Activated CD4-positive, alpha-beta T cell treated with anti-CD3 and anti-CD28 coated beads, Interleukin-2, amount 50 U/mL, for 16 hours (primary cell): ENCODE results near the gene VPS35L.

Source experiments
- DNase-seq: peaks from one replicate; pipeline ENCODE4 v3.0.0-alpha.2; 2020

Gene VPS35L

GRCh38 chr16:19555186-19555937 lies at the start of gene VPS35L:
Gene VPS35L, plus strand, starts transcription at chr16:19555703. Its CDS starts 27 bp downstream, at chr16:19555730.
- DNase-seq, result peak; percentile 97

GRCh38 chr16:19506965-19507364 lies 48.5 kb upstream of the VPS35L start:
- DNase-seq, result no peak

- DNase-seq, result no peak
Observed at GRCh38 chr16:19507867-19508266, 47.6 kb upstream of the VPS35L start.

GRCh38 chr16:19512297-19512696 lies 43.2 kb upstream of the VPS35L start:
- DNase-seq, result no peak

GRCh38 chr16:19513377-19514053 lies 42.0 kb upstream of the VPS35L start:
- no peak for DNase-seq

GRCh38 chr16:19515757-19516156 lies 39.7 kb upstream of the VPS35L start:
- no peak for DNase-seq

GRCh38 chr16:19517424-19518089 lies 37.9 kb upstream of the VPS35L start:
- DNase-seq, result peak; percentile 79

GRCh38 chr16:19518388-19518787 lies 37.1 kb upstream of the VPS35L start:
- no peak for DNase-seq

GRCh38 chr16:19520861-19521331 lies 34.6 kb upstream of the VPS35L start:
- peak; percentile 42 for DNase-seq

GRCh38 chr16:19521471-19522396 lies 33.8 kb upstream of the VPS35L start, which contains the start of gene GDE1:
Gene GDE1, minus strand, starts transcription at chr16:19522098. Its CDS starts 134 bp downstream, at chr16:19521964.
- DNase-seq, result peak; percentile 96

GRCh38 chr16:19522397-19522732 lies 33.1 kb upstream of the VPS35L start:
- DNase-seq, result no peak

- no peak for DNase-seq
Observed at GRCh38 chr16:19522760-19523159, 32.7 kb upstream of the VPS35L start.

GRCh38 chr16:19523184-19523558 lies 32.3 kb upstream of the VPS35L start:
- no peak for DNase-seq

- DNase-seq, result peak; percentile 97
Observed at GRCh38 chr16:19523559-19524355, 31.7 kb upstream of the VPS35L start, which contains the start of gene CCP110. Gene CCP110, plus strand, starts transcription at chr16:19523942. Its CDS starts 3,940 bp downstream, at chr16:19527882.

GRCh38 chr16:19524356-19524615 lies 31.2 kb upstream of the VPS35L start:
- DNase-seq, result no peak

- no peak for DNase-seq
Observed at GRCh38 chr16:19524616-19525384, 30.7 kb upstream of the VPS35L start.

- no peak for DNase-seq
Observed at GRCh38 chr16:19525385-19525723, 30.1 kb upstream of the VPS35L start.

- DNase-seq, result no peak
Observed at GRCh38 chr16:19527161-19527560, 28.3 kb upstream of the VPS35L start.

GRCh38 chr16:19528666-19529065 lies 26.8 kb upstream of the VPS35L start:
- no peak for DNase-seq

GRCh38 chr16:19532601-19533000 lies 22.9 kb upstream of the VPS35L start:
- DNase-seq, result no peak
